OCI-LY1 (cell line): ENCODE data around the gene QSER1.

Experiments used
- H2AFZ ChIP-seq: fragments of 200-600 bp; sonication (generic), shearing (Covaris generic); 2 replicates; pipeline ENCODE4 v1.6.0; 2014; ENCODE audit warnings: antibody characterized with exemption, mild to moderate bottlenecking, low read length
- H3F3A ChIP-seq: fragments of 200-600 bp; sonication (generic), shearing (Covaris generic); 2 replicates; pipeline ENCODE4 v1.6.0; 2014; ENCODE audit warnings: mild to moderate bottlenecking, antibody characterized with exemption, low read length, moderate library complexity; ENCODE audit not compliant: insufficient read depth
- H3K27ac ChIP-seq: fragments of 200-600 bp; sonication (generic); 2 replicates; pipeline ENCODE4 v1.5.1; 2014; ENCODE audit warnings: low read length, mixed run types, mild to moderate bottlenecking, low read depth; ENCODE audit not compliant: poor library complexity, severe bottlenecking
- H3K27me3 ChIP-seq: fragments of 200-600 bp; sonication (generic); 2 replicates; pipeline ENCODE4 v1.6.0; 2014; ENCODE audit warnings: antibody characterized with exemption, mild to moderate bottlenecking, low read length, moderate library complexity; ENCODE audit not compliant: insufficient read depth
- H3K36me3 ChIP-seq: fragments of 200-600 bp; sonication (generic); 2 replicates; pipeline ENCODE4 v1.6.1; 2014; ENCODE audit warnings: mild to moderate bottlenecking, antibody characterized with exemption, low read length, moderate library complexity, mixed read lengths; ENCODE audit not compliant: insufficient read depth
- H3K4me1 ChIP-seq: fragments of 200-600 bp; sonication (generic); 2 replicates; pipeline ENCODE4 v1.5.1; 2014; ENCODE audit warnings: mild to moderate bottlenecking, low read length, moderate library complexity; ENCODE audit not compliant: insufficient read depth, severe bottlenecking
- H3K4me2 ChIP-seq: fragments of 200-600 bp; sonication (generic), shearing (Covaris generic); 2 replicates; pipeline ENCODE4 v1.6.1; 2014; ENCODE audit warnings: low read length
- H3K4me3 ChIP-seq: fragments of 200-600 bp; sonication (generic); 2 replicates; pipeline ENCODE4 v1.5.1; 2014; ENCODE audit warnings: low read length, low read depth, mild to moderate bottlenecking, mixed read lengths; ENCODE audit not compliant: poor library complexity, severe bottlenecking
- H3K79me2 ChIP-seq: fragments of 200-600 bp; shearing (Covaris generic); 2 replicates; pipeline ENCODE4 v1.6.1; 2016; ENCODE audit warnings: mixed run types, low read length, mixed read lengths; ENCODE audit not compliant: insufficient read depth
- H3K9ac ChIP-seq: fragments of 200-600 bp; sonication (generic), shearing (Covaris generic); 2 replicates; pipeline ENCODE4 v1.6.1; 2014; ENCODE audit warnings: mild to moderate bottlenecking, low read length, mixed read lengths
- H3K9me2 ChIP-seq: fragments of 200-600 bp; sonication (generic), shearing (Covaris generic); 2 replicates; pipeline ENCODE4 v1.6.1; 2014; ENCODE audit warnings: low read depth, mild to moderate bottlenecking, low read length, mixed read lengths
- H3K9me3 ChIP-seq: fragments of 200-600 bp; shearing (Covaris generic); 2 replicates; pipeline ENCODE4 v1.6.1; 2014; ENCODE audit warnings: low read length, mixed read lengths
- H4K20me1 ChIP-seq: fragments of 200-600 bp; sonication (generic), shearing (Covaris generic); 2 replicates; pipeline ENCODE4 v1.6.0; 2016; ENCODE audit warnings: mild to moderate bottlenecking, low read length; ENCODE audit not compliant: insufficient read depth
- EZH2 ChIP-seq: fragments of 200-600 bp; sonication (generic), shearing (Covaris generic); IDR thresholded peaks from 2 replicates; pipeline ENCODE4 v1.8.0; 2017; ENCODE audit warnings: borderline replicate concordance, mixed run types, mild to moderate bottlenecking, antibody characterized with exemption, low read length, moderate library complexity, mixed read lengths
- TF ChIP-seq, protein P1 (sequence below): fragments of 200-600 bp; sonication (generic), shearing (Covaris generic); IDR thresholded peaks from 2 replicates; pipeline ENCODE4 v1.5.1; 2017; ENCODE audit warnings: mild to moderate bottlenecking, antibody characterized with exemption, low read length, moderate library complexity, mixed read lengths

Gene QSER1

DNA sequence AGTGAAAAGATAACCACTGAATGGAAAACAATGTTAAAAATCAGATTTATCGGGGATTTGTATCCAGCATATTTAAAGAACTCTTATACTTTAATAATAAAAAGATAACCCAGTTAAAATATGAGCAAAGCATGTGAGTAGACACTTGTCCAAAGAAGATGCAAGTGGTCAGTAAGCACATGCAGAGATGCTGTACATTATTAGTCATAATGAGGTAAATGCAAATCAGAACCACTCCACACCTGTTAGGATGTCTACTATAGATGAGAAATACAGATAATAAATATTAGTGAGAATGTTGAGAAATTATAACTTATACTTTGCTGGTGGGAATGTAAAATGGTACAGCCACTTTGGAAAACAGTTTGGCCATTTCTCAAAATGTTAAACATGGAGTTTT, 28.0 kb downstream of the QSER1 start:
- H3K4me1 ChIP-seq = no peaks in the 10 kb centered on the region
- no peak overlapping the region for H3K4me2 ChIP-seq
- no peaks in the 10 kb centered on the region for H3K9me3 ChIP-seq
- H3K27ac ChIP-seq = no peak overlapping the region
- no peak overlapping the region for H2AFZ ChIP-seq
- H3K79me2 ChIP-seq = peaks cover 31% of the 10 kb centered on the region; the same call in 1 of the 2 replicates
- no peaks in the 10 kb centered on the region for H3K9me2 ChIP-seq
- no peak overlapping the region for H3K9ac ChIP-seq
- H3K36me3 ChIP-seq = peaks cover 10% of the 10 kb centered on the region
- H3K4me3 ChIP-seq = no peak overlapping the region
- H4K20me1 ChIP-seq = no peaks in the 10 kb centered on the region
- H3K27me3 ChIP-seq = no peaks in the 10 kb centered on the region
- no peaks in the 10 kb centered on the region for H3F3A ChIP-seq
- TF ChIP-seq, protein P1, sequence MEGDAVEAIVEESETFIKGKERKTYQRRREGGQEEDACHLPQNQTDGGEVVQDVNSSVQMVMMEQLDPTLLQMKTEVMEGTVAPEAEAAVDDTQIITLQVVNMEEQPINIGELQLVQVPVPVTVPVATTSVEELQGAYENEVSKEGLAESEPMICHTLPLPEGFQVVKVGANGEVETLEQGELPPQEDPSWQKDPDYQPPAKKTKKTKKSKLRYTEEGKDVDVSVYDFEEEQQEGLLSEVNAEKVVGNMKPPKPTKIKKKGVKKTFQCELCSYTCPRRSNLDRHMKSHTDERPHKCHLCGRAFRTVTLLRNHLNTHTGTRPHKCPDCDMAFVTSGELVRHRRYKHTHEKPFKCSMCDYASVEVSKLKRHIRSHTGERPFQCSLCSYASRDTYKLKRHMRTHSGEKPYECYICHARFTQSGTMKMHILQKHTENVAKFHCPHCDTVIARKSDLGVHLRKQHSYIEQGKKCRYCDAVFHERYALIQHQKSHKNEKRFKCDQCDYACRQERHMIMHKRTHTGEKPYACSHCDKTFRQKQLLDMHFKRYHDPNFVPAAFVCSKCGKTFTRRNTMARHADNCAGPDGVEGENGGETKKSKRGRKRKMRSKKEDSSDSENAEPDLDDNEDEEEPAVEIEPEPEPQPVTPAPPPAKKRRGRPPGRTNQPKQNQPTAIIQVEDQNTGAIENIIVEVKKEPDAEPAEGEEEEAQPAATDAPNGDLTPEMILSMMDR = no peak
- TF ChIP-seq EZH2 = no peak

DNA sequence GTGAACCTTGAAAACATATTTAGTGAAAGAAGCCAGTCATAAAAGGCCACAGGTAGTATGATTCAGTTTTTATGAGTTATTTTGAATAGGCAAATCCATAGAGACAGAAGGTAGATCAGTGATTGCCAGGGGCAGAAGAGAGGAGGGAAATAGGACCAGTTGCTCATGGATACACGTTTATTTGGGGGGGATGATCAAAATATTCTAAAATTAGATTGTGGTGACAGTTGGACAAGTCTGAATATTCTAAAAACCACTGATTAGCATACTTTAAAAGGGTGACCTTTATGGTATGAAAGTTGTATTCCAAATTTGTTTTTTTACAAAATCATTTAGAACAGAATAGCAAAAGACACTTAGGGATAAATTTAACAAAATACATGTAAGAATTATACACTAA, 28.6 kb downstream of the QSER1 start:
- Histone ChIP-seq H3K27me3 (no peaks in the 10 kb centered on the region), H3K4me2 (no peak overlapping the region), H3F3A (no peaks in the 10 kb centered on the region), H3K27ac (no peak overlapping the region), H3K9me3 (no peaks in the 10 kb centered on the region), H3K79me2 (peaks cover 32% of the 10 kb centered on the region; the same call in 1 of the 2 replicates), H2AFZ (no peak overlapping the region), H3K4me3 (no peak overlapping the region), H3K36me3 (peaks cover 8% of the 10 kb centered on the region), H4K20me1 (no peaks in the 10 kb centered on the region), H3K9me2 (no peaks in the 10 kb centered on the region), H3K4me1 (no peaks in the 10 kb centered on the region), H3K9ac (no peak overlapping the region)
- TF ChIP-seq EZH2 = no peak
- TF ChIP-seq, protein P1 = no peak

DNA sequence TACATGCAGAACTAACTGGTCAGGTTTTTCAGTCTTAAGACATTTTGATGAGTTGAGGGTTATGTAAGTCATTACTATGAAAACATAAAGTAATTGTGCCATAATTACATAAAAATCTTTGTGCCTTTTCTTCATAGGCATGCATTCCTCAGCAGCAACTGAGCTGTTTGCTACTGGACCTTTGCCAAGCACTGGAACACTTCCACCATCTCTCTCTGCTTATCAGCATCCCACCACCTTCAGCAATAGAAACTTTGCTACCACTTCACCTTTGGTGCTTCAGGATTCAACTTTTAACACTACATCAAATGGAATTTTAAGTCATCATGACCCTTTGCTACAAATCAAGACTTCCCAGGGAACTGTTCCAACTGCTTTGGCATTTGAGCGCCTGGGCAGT, 39.0 kb downstream of the QSER1 start:
- Histone ChIP-seq H3K4me1 (peaks cover 5% of the 10 kb centered on the region), H3K4me2 (no peak overlapping the region), H3K4me3 (no peak overlapping the region), H3K36me3 (peaks cover 69% of the 10 kb centered on the region), H3K9ac (no peak overlapping the region), H3K9me3 (no peaks in the 10 kb centered on the region), H3K27me3 (no peaks in the 10 kb centered on the region), H3K27ac (no peak overlapping the region), H3F3A (no peaks in the 10 kb centered on the region), H2AFZ (no peak overlapping the region), H3K79me2 (no peaks in the 10 kb centered on the region), H3K9me2 (no peaks in the 10 kb centered on the region), H4K20me1 (no peaks in the 10 kb centered on the region)
- TF ChIP-seq EZH2 = no peak
- TF ChIP-seq, protein P1 = no peak
